ENCODE data around the gene PLEKHA8.

Gene PLEKHA8

DNA sequence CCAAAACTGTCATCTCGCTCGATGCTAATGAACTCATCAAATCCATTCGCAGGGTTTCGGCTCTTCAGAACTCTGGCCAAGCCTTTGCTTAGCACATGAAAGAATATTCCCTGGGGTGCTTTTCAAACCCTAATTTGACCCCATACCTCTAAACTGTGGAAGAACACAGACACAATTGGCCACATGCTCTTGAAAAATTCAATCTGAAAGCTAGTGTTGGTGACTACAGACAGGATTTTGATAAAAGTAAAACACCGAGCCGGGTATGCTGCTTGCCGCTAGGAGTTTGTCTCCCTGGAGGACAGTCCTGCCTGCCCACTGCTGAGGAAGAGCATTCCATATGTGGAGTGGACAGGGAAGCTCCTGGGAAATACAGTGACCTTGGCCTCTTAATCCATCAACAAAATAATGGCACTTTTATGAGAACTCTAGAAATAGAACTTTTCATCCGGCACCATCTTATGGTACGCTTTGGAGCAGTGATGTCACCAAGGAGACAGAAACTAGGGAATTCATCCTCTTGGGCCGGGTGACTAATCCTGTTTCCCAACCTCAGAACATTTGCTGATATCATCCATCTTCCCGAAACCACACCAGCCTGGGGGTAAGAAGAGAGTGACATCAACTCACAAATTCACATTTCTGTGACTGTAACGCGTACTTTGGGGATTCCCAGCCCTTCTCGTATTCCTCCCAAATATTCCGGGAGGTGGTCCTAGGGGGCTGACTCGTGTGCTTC lies 140.8 kb downstream of the PLEKHA8 start:
- DNase-seq (ENCODE audit: low read depth in 2 of 2) = no peak

DNA sequence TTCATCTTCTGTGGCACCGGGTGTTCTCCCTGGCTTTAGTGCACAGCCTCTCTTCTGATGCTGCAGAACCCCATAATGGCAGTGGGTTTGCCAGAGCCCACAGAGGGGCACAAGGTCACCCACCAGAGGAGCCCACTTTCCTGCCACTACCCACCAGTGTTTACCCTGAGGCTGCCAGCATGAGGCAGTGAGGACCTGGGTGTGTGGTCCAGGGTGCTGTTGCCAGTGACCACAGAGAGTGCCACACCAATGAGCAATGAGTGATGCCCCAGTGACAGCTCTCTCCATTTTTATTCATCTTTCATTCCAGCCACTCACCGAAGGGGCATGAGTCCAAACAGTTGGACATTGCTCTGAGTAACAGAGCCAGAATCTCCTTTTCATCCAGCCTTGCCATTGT lies 141.4 kb downstream of the PLEKHA8 start:
- DNase-seq (ENCODE audit: low read depth in 2 of 2) = no peak

DNA sequence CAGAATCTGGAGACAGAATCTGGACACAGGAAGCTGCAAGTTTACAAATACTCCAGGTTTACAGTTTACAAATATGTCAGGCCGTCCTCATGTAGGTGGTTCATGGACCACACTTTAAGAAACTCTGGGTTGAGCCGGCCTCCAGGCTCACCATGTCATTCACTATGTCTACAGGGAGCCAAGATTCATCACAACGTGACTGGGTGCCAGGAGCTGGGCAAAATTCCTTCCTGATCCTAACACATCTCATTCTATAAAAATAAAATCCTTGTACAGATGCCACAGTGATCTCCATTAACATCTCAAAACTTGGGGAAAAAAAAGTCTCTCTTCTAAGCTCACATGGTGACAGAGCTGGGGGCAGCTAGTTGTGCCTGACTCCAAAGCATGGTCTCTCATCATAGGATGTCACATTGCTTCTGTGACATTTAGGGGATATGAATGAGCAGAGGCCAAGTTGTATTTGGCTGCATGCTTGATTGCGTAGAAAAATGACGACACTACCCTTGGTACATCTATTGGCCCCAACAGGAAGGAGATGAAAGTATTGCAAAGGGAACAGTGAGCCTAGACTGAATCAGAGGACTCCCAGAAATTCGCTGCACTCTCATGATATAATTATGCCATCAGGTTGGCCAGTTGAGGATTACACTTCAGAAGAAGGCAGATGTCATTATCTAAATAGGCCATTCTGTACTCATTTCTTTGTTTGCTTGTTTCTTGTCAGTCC lies 142.4 kb downstream of the PLEKHA8 start:
- DNase-seq (ENCODE audit: low read depth in 2 of 2) = no peak

DNA sequence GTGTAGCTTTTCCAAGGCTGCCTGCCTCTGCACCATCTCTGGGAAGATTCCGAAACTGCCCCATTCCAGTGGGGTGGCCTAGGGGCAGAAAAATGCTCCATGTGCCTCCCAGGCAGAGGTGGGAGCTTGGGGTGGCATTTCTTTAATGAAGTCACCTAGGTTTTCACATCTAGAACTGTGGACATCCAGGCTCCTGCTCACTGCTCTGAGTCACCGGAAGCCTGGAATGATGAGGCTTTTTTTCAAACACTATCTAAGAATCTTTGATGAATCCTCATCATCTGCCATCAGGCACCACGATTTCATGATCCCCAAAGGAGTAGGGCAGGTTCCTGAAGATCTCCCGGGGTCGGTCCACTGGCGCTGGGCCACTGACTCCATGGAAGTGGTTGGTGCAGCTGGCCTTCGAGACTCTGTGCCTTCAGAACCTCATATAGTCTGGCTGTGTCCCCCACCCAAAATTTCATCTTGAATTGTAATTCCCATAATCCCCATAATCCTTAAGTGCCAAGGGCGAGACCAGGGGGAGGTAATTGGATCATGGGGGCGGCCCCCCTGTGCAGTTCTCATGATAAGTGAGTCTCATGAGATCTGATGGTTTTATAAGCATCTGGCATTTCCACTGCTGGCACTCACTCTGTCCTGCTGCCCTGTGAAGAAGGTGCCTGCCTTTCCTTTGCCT lies 143.7 kb downstream of the PLEKHA8 start:
- DNase-seq (ENCODE audit: low read depth in 2 of 2) = no peak

DNA sequence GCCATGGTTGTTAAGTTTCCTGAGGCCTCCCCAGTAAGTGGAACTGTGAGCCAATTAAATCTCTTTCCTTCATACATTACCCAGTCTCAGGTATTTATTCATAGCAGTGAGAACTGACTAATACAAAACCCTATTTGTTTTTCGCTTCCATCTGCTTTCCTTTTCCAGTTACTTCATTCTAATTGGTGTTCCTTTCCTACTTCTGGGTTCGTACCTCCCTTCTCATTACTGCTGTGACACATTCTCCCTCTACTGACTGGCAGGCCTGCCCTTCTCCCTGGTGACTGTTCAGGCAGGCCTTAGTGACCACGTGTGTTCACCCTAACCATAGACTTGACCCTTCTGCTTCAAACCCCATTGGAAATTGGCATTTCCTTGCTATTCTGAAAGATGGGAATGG lies 144.2 kb downstream of the PLEKHA8 start:
- no peak for DNase-seq (ENCODE audit: low read depth in 2 of 2)

DNA sequence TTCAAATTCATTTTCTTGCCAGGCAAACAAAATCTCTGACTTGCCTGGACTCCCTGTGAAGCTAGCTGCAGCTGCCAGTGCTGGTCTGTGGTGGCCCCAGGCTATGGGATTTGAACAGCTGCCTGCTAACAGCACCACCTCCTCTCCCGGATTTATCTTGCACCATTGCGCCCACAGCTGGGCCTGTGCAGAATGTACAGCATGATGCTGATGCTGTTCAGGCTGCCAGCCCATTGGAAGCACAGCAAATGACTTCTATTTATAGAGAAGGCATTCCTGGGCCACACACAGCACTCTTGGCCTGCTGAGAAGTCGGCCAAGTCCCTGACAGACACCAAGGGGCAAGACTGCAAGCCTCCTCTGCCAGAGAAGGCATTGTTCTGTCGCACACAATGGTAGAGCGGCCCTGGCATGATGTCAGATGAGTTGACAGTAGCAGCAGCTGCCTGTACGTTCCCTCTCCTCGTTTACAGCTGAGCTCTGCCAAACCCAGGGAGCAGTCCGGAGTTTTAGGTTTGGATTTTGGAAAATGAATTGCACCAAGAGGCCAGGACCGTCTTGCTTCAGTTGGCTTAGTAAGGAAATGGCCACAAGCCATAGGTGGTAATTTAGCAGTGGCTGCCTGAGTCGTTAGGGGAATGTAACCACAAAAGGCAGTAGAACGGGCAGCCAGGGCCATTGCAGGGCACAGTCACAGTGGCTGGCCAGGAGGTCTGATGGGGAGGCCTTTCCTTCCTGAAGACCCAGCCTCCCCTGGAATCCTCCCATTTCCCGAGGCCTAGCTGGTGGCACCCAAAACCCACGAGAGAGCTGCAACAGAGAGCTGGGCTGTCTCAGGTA lies 145.1 kb downstream of the PLEKHA8 start:
- no peak for DNase-seq (ENCODE audit: low read depth in 2 of 2)

DNA sequence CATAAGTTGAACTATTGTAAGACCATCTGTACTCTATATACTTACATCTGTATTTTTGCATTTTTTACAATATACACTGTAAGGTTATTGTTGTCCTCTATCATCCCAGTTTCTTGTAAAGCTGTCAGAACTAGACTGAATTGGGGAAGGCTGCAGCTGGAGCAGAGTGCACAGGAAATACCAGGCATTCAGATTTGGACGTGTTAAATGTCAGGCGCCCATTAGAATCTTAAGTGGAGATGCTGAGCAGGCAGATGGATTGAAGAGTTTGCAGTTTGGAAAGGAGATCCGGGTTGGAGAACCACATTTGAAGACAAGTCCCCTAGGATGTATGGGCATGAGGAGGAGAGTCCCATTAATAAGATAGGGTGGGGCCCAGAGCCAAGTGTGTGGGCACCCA lies 147.0 kb downstream of the PLEKHA8 start:
- DNase-seq (ENCODE audit: low read depth in 2 of 2) = no peak

DNA sequence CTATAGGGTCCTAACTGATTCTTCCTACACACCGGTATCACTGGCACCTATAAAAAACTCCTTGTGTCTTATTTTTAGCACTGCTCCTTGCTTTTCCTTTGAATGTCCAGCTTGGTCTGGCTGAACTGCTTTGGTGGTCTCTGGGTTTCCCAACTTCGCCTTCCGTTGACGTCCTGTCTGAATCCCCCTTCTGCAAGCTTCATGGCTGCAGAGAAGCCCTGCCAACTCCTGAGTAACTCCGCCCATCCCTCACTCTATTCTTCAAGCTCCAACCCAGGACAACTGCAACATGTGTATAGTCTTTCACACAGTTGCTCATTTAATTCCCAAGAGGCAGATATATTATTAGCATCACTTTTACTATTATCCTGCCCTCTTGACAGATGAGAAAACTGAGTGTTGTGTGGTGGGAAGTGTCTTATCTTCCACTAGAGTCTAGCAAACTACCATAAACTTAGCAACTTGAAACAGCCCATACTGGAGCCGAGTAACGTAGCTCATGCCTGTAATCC lies 147.5 kb downstream of the PLEKHA8 start:
- DNase-seq (ENCODE audit: low read depth in 2 of 2) = no peak

DNA sequence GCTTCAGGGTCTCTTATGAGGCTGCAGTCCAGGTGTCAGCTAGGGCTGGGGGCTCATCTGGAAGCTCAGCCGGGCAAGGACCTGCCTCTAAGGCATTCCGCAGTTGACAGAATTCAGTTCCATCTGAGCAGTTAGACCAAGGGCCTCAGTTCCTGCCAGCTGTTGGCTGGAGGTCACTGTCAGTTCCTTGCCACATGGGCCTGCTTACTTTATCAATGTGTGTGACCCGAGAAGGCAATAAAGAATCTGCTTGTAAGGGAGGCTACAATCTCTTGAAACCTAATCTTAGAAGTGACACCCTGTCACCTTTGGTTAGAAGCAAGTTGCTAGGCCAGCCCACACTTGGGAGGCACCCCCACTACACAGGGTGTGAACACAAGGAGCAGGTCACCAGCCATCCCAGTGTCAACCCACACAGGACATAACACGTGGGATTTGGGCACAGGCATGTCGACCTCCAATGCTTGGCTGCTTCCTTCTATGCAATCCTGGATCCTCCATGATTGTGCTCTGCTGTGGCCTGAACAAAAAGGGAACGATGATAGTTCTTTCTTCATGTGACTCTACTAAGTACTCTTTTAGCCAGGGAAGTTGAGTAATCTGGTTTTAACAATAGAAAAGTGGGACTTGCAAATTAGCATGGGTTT lies 148.4 kb downstream of the PLEKHA8 start:
- DNase-seq (ENCODE audit: low read depth in 2 of 2) = no peak

DNA sequence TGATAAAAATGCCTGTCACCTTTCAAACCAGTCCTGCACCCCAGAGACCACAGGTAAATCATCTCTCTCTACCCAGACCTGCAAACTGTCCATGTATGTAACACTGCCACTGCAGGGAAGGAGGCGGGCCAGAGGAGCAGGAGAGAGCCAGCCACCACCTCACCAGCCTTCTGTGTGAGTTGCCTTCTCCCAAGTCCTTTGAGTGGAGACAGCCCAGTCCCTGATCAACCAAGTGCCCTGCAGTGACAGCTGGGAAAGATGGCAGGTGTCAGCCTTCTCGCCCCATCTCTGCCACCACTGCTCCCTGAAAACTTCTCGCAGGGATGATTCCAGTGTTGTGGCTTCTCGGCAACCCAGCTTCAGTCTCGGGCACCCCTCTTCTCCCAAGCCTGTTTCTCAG lies 149.0 kb downstream of the PLEKHA8 start:
- DNase-seq (ENCODE audit: low read depth in 2 of 2) = no peak

DNA sequence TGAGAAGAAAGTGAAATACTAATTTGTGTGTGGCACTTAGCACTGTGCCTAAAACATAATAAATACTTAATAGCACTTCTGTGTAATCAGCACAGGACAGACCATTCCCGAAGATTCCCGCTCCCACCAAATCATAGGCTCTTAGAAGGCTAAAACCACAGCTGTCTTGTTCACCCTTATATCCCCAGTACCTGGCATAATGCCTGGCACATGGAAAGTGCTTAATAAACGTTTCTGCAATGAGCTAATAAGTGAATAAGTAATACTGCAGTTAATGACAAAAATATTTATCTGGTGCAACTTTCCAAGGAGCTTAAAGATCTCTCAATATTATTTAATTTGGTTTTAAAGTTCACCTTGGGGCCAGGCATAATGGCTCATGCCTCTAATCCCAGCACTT lies 149.8 kb downstream of the PLEKHA8 start:
- no peak for DNase-seq (ENCODE audit: low read depth in 2 of 2)

DNA sequence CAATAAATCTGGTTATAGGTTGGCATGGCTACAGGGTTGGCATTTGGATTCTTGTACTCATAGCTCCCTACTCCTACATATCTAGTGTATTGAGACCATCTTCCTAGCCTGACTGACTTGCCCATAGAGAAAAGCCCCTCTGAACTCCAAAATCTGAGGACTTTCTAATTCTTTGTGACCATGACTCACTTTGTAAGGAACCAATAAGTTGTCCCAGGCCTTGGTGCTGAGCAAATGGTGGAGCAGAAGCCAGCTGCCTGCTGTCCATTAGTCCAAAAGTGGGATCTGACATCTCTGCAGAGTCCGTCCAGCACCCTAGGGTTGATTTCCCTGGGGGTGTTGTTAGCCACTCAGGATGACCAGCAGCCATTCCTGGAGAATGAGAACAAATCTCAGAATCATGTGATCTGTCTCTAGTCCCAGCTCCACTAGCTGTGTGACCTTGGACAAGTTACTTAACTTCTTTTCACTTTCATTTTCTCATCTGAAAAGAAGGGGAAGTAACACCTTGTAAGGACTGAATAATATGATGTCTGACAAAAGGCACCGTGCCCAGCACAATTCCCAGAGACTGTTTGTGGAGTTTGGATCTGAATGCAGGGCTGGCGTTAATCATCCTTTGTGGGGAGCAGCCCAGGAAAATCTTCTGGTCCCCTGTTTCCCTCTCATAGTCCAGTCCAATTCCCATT lies 150.7 kb downstream of the PLEKHA8 start:
- DNase-seq (ENCODE audit: low read depth in 2 of 2) = no peak

All from stimulated activated CD4-positive, alpha-beta T cell treated with anti-CD3 and anti-CD28 coated beads, Interleukin-15, amount 100 ng/mL, for 48 hours (primary cell).